ENCODE measurements around the gene CYGB. TPM values are rescaled to one million over a fixed set of nuclear protein-coding genes. Genes with fewer than 3 reads are reported as not detected.

CYGB gene
- total and polyA plus RNA-seq, 9 of the 15 experiments (the other 6 are each of a cell fraction or from before 2014, with no cell fraction given), result 0.08 to 0.95 (median 0.18) TPM; not detected in 5

DNA sequence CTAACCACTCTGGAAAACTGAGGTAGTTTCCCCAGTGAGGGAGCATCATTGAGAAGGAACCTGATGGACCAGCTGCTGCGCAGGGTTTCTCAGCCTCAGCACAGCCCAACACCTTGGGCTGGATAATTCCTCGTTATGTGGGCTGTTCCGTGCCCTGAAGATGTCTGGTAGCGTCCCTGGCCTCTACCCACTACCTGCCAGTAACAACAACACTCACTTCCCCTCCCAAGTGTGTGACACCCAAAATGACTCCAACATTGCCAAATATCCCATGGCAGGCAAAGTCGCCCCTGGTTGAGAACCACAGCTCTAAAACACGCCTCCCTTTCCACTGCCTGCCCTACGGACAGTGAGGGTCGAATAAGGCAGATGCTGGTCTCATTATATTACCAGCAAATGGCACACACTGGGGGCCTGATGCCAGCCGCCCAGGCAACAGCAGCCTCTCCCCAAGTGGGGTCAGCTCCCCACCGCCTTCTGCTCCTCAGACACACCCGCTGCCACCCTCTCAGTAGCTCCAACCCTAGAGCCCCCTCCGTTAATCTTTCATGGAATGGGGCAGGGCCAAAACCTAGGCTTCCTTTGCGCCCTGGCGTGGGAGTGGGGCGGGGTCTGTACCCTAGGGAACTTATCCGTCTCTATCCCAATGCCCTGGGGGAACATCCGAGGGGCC is 37.3 kb downstream of the CYGB start:
- peaks cover 16 to 34% of the 10 kb centered on the region in 2 experiments; a peak in 4 of 5 replicates for H3K4me1 ChIP-seq (replicated peaks in 1 of 2; ENCODE audit: control insufficient read depth in 2 of 2, insufficient read depth in 2 of 2, low read length in 2 of 2)
- CTCF ChIA-PET (ENCODE audit: low intra/inter-chr PET ratio), result no interaction called here
- no TSS peak for BruUV-seq (replicated peaks)
- TF ChIP-seq, protein P1, sequence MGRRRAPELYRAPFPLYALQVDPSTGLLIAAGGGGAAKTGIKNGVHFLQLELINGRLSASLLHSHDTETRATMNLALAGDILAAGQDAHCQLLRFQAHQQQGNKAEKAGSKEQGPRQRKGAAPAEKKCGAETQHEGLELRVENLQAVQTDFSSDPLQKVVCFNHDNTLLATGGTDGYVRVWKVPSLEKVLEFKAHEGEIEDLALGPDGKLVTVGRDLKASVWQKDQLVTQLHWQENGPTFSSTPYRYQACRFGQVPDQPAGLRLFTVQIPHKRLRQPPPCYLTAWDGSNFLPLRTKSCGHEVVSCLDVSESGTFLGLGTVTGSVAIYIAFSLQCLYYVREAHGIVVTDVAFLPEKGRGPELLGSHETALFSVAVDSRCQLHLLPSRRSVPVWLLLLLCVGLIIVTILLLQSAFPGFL (CRISPR knock-in tag; IDR thresholded peaks at IDR 0.05), result no peak
- TF ChIP-seq, protein P2, sequence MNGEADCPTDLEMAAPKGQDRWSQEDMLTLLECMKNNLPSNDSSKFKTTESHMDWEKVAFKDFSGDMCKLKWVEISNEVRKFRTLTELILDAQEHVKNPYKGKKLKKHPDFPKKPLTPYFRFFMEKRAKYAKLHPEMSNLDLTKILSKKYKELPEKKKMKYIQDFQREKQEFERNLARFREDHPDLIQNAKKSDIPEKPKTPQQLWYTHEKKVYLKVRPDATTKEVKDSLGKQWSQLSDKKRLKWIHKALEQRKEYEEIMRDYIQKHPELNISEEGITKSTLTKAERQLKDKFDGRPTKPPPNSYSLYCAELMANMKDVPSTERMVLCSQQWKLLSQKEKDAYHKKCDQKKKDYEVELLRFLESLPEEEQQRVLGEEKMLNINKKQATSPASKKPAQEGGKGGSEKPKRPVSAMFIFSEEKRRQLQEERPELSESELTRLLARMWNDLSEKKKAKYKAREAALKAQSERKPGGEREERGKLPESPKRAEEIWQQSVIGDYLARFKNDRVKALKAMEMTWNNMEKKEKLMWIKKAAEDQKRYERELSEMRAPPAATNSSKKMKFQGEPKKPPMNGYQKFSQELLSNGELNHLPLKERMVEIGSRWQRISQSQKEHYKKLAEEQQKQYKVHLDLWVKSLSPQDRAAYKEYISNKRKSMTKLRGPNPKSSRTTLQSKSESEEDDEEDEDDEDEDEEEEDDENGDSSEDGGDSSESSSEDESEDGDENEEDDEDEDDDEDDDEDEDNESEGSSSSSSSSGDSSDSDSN (IDR thresholded peaks at IDR 0.05; ENCODE audit: borderline replicate concordance in 1 of 2, low read depth in 2 of 2, low read length in 2 of 2), result no peak
- TF ChIP-seq, protein P3, sequence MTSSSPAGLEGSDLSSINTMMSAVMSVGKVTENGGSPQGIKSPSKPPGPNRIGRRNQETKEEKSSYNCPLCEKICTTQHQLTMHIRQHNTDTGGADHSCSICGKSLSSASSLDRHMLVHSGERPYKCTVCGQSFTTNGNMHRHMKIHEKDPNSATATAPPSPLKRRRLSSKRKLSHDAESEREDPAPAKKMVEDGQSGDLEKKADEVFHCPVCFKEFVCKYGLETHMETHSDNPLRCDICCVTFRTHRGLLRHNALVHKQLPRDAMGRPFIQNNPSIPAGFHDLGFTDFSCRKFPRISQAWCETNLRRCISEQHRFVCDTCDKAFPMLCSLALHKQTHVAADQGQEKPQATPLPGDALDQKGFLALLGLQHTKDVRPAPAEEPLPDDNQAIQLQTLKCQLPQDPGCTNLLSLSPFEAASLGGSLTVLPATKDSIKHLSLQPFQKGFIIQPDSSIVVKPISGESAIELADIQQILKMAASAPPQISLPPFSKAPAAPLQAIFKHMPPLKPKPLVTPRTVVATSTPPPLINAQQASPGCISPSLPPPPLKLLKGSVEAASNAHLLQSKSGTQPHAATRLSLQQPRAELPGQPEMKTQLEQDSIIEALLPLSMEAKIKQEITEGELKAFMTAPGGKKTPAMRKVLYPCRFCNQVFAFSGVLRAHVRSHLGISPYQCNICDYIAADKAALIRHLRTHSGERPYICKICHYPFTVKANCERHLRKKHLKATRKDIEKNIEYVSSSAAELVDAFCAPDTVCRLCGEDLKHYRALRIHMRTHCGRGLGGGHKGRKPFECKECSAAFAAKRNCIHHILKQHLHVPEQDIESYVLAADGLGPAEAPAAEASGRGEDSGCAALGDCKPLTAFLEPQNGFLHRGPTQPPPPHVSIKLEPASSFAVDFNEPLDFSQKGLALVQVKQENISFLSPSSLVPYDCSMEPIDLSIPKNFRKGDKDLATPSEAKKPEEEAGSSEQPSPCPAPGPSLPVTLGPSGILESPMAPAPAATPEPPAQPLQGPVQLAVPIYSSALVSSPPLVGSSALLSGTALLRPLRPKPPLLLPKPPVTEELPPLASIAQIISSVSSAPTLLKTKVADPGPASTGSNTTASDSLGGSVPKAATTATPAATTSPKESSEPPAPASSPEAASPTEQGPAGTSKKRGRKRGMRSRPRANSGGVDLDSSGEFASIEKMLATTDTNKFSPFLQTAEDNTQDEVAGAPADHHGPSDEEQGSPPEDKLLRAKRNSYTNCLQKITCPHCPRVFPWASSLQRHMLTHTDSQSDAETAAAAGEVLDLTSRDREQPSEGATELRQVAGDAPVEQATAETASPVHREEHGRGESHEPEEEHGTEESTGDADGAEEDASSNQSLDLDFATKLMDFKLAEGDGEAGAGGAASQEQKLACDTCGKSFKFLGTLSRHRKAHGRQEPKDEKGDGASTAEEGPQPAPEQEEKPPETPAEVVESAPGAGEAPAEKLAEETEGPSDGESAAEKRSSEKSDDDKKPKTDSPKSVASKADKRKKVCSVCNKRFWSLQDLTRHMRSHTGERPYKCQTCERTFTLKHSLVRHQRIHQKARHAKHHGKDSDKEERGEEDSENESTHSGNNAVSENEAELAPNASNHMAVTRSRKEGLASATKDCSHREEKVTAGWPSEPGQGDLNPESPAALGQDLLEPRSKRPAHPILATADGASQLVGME (CRISPR knock-in tag; IDR thresholded peaks at IDR 0.05), result no peak
- TF ChIP-seq ZNF584 (CRISPR knock-in tag; IDR thresholded peaks at IDR 0.05; ENCODE audit: low read depth), result no peak
- no peak for TF ChIP-seq RBBP5 (IDR thresholded peaks at IDR 0.05; ENCODE audit: borderline replicate concordance, insufficient read depth, low read length, poor library complexity, severe bottlenecking)
- no peak for TF ChIP-seq HMG20B (CRISPR knock-in tag; IDR thresholded peaks at IDR 0.05)
- no peak for TF ChIP-seq MYNN (IDR thresholded peaks at IDR 0.05)
- TF ChIP-seq MYNN (CRISPR knock-in tag; IDR thresholded peaks at IDR 0.05), result no peak
- no peak for TF ChIP-seq RBM39 (optimal IDR thresholded peaks at IDR 0.05; ENCODE audit: low read depth, low read length)
- TF ChIP-seq ASH1L (IDR thresholded peaks at IDR 0.05; ENCODE audit: borderline replicate concordance, low read depth, partially characterized antibody), result no peak
- TF ChIP-seq LEF1 (IDR thresholded peaks at IDR 0.05), result no peak

More for the DNA sequence above, 37.3 kb downstream of the CYGB start:
- no peak for ATAC-seq
- Histone ChIP-seq H3K27ac (ENCODE audit: extremely low read depth, low read depth, low read length) (no peak overlapping the region), H3K4me2 (ENCODE audit: insufficient read depth, low read length) (peak overlapping the region; percentile 78), H3K9ac (ENCODE audit: insufficient read depth in 1 of 2, low read depth in 2 of 2, low read length in 2 of 2) (peak overlapping the region; percentile 50 to 94), H2AFZ (ENCODE audit: low read depth, low read length) (peak overlapping the region; percentile 89; the same call in 1 of the 2 replicates), H3K9me1 (ENCODE audit: control insufficient read depth, insufficient read depth, low read length) (peaks cover 4% of the 10 kb centered on the region), H3K27me3 (ENCODE audit: control insufficient read depth in 2 of 2, insufficient read depth in 2 of 2, low read length in 2 of 2) (no peaks in the 10 kb centered on the region), H3K4me3 (peak overlapping the region; percentile 71), H3K79me2 (ENCODE audit: control insufficient read depth, insufficient read depth, low read length) (no peaks in the 10 kb centered on the region), H3K36me3 (ENCODE audit: control insufficient read depth, insufficient read depth, low read length) (no peaks in the 10 kb centered on the region), H3K9me3 (replicated peaks; ENCODE audit: control insufficient read depth, insufficient read depth, low read depth, low read length) (no peaks in the 10 kb centered on the region), H4K20me1 (replicated peaks; ENCODE audit: control insufficient read depth, insufficient read depth, low read length) (peaks cover 7% of the 10 kb centered on the region; the same call in 1 of the 2 replicates)
- peak in 1 of 4 experiments; percentile 33 for DNase-seq (ENCODE audit: extremely low read depth in 1 of 4, low spot score in 3 of 4)
- in situ Hi-C loops (cut with MboI) (no loop called here), intact Hi-C loops (cut with micrococcal nuclease) (no loop called here)
- 36% methylated on average over 17 of the region's 17 CpGs for WGBS (ENCODE audit: insufficient coverage, low coverage, missing lambda C conversion rate)
- FAIRE-seq, result no peak
- POLR2A ChIA-PET, result interaction anchor here (0.6 to 1.5 kb wide), 6 partner anchors 14 to 460 kb away, joined by 3 to 4 read pairs (median 3); no protein-coding TSS in a partner anchor

Data from K562 (cell line).